Islet precursor cell (in vitro differentiated cells): Measurements from ENCODE around the gene CLDN19.
A peak's percentile ranks its signal among the peaks of the same experiment; 100 is the strongest.
"Not testable (repeated sequence)": the region's sequence is repeated elsewhere in the genome, so short reads cannot be mapped to it uniquely, and the experiment has no call there.

Source experiments
- DNase-seq: peaks from one replicate; pipeline ENCODE4 v3.0.0-alpha.2; 2018

CLDN19 gene

DNA sequence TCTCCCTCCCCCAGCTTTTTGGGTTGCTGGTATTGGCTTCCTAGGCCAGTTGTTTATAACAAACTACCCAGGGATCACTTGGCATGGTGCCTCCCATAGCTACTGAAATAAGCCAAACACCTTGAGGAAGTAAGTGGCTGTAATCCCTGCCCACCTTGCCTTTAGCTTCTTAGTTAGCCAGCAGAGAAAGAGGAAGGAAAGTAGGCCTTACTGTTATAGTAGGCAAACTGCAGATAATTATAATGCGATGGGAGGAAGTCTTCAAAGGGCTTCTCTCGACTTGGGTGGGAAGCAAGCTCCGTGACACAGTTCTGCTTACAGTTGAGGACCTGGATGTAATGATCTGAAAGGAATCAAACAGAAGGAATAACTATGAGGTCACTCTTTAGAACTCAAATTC is 18.6 kb upstream of the CLDN19 start:
- no peak for DNase-seq

- no peak for DNase-seq
These were observed 17.8 kb upstream of the CLDN19 start for GRCh38 chr1:42757892-42758275.

GRCh38 chr1:42756956-42757891 is 17.2 kb upstream of the CLDN19 start:
- no peak for DNase-seq

DNA sequence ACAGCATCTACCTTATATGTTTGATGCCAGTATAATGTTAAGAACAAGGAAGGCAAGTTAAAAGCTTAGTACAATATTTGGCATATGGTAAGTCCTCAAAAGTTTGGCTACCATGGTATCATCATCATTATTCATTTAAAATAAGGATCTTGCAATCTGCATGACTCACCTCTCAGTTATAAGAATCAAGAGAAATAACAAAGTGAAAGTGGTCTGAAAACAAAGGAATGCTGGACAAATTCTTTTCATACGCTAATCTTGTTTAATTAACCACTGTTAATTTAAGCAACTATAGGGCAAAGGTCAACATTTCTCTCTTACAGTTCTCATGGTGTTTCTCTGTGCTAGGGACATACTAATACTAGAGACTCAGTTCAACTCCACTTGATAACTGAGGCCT is 13.0 kb upstream of the CLDN19 start:
- no peak for DNase-seq

DNA sequence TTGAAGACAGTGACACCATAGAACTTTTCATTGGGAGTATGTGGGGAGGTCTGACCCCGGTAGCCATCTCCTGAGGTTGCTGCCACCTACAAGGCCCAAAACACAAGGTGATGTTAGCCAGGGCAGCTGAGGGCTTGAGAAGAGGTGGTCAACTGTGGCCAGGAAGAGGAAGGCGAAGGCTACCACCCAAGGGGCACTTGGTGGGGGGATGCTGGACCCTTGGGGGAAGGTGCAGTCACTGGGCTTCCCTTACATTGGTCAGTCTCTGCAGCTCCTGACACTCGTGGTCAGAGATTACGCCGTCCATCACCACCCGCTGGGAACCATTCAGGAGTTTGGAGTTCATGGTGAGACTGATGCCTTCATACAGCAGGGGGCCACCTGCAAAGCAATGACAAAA is 12.2 kb upstream of the CLDN19 start:
- DNase-seq = no peak

- DNase-seq = not testable (repeated sequence)
These were observed 11.6 kb upstream of the CLDN19 start for GRCh38 chr1:42751511-42752070.

DNA sequence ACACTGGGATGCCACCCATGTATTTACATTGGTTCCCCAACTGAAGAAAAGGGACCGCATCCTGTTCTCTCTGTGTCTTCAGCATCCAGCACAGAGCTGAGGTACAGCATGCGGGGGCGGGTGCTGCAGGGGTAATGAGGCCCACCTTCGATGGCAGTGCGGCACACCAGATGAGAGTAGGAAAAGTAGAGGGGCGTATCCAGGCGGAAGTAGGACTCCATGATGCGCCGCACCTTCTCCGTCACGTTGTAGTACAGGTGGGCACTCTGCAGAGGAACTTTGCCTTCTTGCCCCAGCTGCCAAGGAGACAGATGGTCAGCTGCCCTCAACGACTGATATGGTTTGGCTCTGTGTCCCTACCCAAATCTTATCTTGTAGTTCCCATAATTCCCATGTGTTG is 10.0 kb upstream of the CLDN19 start:
- no peak for DNase-seq

GRCh38 chr1:42748461-42749410 is 8.7 kb upstream of the CLDN19 start:
- peak; percentile 46 for DNase-seq

GRCh38 chr1:42748021-42748420 is 8.0 kb upstream of the CLDN19 start:
- peak; percentile 39 for DNase-seq

GRCh38 chr1:42747125-42747524 is 7.1 kb upstream of the CLDN19 start:
- peak; percentile 66 for DNase-seq

- DNase-seq = peak; percentile 49
These were observed 6.5 kb upstream of the CLDN19 start for GRCh38 chr1:42746436-42747105.

GRCh38 chr1:42745851-42746250 is 5.8 kb upstream of the CLDN19 start:
- DNase-seq = no peak

- DNase-seq = no peak
These were observed 4.0 kb upstream of the CLDN19 start for GRCh38 chr1:42744148-42744413.

DNA sequence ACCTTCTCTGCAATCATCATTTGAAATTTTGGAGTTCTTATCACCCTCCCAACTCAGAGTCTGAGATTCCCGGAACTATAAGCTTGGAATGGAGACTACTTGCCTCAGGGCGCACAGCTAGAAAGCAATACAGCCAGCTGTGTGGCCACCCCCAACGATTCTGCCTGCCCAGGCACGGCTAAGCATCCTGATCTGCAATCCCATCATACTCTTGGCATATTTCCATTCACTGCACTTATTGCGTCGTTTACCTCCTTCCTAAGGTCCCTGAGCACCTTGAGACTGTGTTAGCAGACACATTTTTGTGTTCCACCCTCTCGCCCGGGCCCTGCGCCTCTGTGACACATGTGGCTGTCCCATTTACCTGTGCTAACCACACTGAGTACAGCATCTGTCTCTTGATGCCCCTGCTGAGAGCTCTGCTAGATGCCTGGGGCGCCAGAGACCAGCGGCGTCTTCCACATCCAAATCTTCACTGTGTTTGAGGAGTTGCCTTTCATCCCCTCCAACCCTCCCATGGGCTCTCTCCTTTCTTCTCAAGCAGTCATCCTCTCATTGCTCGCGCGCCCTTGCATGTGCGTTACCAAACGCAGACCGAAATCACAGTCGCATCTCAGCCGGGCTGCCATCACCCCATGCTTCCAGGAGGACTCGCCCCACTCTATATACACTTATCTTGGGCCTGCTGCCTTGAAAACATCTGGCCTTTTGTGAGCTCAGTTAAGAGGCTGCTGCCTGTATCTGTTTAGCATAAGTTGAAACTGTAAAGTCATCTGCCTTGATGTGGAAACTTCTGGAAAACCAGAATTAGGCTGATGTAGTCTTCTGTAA is 3.5 kb upstream of the CLDN19 start:
- peak; percentile 67 for DNase-seq

- DNase-seq = peak; percentile 59
These were observed 2.7 kb upstream of the CLDN19 start for GRCh38 chr1:42742617-42743316.

DNA sequence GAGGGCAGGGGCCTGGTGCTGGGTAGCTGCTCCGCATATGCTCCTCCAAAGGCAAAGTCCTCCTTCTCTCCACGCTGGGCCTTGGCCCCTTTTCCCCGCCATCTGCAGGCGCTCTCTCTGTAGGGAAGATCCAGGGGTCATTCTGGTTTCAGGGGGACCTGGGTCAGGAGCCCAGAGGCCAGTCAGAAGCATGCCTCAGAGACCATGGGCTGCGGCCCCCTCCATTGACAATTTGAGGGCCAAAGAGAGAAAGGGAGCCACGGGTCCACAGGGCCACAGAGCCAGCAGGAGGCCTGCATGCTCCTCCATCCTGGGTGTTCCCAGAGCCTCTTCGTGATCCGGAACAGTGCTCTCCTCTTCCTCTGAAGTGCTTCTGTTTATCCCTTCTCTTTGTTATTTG is 2.1 kb upstream of the CLDN19 start:
- no peak for DNase-seq

GRCh38 chr1:42741706-42742105 is 1.7 kb upstream of the CLDN19 start:
- DNase-seq = no peak

DNA sequence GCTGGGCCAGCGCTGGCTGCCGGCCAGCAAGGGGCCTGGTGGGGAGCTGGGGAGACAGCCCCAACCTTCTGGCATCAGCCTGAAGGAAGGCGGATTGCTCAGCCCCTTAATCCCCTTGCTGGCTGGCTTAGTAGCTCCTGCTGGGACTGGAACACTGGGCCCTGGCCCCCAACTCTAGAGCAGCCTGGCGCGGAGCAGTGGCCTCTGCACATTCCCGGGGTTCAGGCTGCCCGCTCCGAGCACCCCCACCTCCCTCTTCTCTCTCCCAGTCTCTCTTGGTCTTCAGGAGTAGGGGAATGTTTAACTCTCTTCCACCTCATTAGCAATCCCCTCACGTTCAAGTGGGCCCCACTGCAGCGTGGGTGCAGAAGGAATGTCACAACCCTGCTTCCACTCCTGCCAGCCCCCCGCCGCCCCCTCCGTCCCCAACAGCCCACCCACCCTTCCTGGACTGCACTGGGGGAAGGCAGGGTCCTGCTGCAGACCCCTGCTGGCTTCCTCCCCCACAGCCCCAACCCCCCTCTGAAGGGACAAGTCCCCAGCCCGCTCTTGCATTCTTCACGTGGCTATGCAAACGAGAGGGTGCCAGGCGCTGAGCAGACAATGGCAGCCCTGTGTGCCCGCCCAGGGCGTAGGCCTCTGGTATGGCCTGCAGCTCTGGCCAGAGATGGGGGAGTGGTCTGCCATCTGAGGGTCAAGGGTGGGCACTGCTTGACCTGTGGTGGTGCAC is 980 bp upstream of the CLDN19 start:
- no peak for DNase-seq

- no peak for DNase-seq
These were observed 1.3 kb downstream of the CLDN19 start for GRCh38 chr1:42738678-42739226.

DNA sequence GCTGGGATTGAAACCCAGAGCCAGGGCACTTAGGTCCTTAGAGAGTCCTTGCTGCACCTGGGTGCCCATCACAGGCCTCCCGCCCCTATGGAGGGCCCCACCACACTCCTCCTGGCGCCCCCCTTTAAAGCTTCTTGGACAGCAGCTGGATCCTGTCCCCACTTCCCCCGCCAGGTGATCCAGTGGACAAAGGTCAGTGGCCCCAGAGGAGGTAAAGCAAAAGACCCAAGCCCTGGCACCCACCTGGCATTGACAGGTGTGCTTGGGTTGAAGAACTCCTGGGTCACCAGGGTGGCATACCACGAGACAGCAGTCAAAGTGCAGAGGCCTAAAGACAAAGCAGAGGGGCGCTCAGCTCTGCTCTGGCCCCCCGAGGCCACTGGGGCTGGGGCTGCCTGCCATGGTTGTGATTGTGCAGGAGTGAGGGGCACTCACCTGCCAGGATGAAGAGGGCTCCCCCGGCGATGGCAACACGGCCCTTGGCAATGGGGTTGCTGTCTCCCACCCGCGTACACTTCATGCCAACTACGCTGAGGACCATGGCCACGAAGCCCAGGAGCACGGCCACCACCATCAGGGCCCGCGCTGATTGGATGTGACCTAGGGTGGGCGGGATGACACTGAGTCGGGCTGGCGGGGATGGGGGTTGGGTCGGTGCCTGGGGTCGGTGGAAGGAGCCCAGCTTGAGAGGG is 1.9 kb downstream of the CLDN19 start:
- DNase-seq = no peak
